Osteoblast (primary cell): ENCODE measurements around the gene CBX4. TPM values are rescaled to one million over a fixed set of nuclear protein-coding genes. Genes with fewer than 3 reads are reported as not detected.

Experiments used
- DNase-seq: peaks from one replicate; pipeline ENCODE4 v3.0.0; 2011; ENCODE audit warnings: low spot score, mixed read lengths; ENCODE audit not compliant: insufficient read length; ENCODE audit errors: missing footprints
- H2AFZ ChIP-seq: 2 replicates; pipeline ENCODE4 v1.6.0; 2011; ENCODE audit warnings: mild to moderate bottlenecking, low read length
- H3K27ac ChIP-seq: 2 replicates; pipeline ENCODE4 v1.5.1; 2011; ENCODE audit warnings: mild to moderate bottlenecking, low read depth, low read length, moderate library complexity
- H3K27me3 ChIP-seq: 2 replicates; pipeline ENCODE4 v1.6.0; 2012; ENCODE audit warnings: mild to moderate bottlenecking, control low read depth, inconsistent platforms, low read length, moderate library complexity; ENCODE audit not compliant: insufficient read depth
- H3K36me3 ChIP-seq: 2 replicates; pipeline ENCODE4 v1.5.1; 2011; ENCODE audit warnings: mild to moderate bottlenecking, low read length, control low read depth, moderate library complexity; ENCODE audit not compliant: insufficient read depth
- H3K4me1 ChIP-seq: 2 replicates; pipeline ENCODE4 v1.5.1; 2011; ENCODE audit warnings: mild to moderate bottlenecking, low read length, control low read depth, moderate library complexity; ENCODE audit not compliant: insufficient read depth
- H3K4me2 ChIP-seq: 2 replicates; pipeline ENCODE4 v1.6.0; 2011; ENCODE audit warnings: mild to moderate bottlenecking, low read length; ENCODE audit not compliant: insufficient read depth
- H3K4me3 ChIP-seq: fragments of 200-600 bp; sonication (generic); 3 replicates; pipeline ENCODE4 v1.5.1; 2012; ENCODE audit warnings: mild to moderate bottlenecking, low read length, inconsistent platforms; ENCODE audit not compliant: insufficient read depth
- H3K79me2 ChIP-seq: 2 replicates; pipeline ENCODE4 v1.6.0; 2012; ENCODE audit warnings: mild to moderate bottlenecking, low read length, control low read depth, inconsistent platforms; ENCODE audit not compliant: insufficient read depth
- H3K9me3 ChIP-seq: 2 replicates; pipeline ENCODE4 v1.5.1; 2011; ENCODE audit warnings: low read depth, low read length, control low read depth
- H4K20me1 ChIP-seq: 2 replicates; pipeline ENCODE4 v1.6.0; 2012; ENCODE audit warnings: mild to moderate bottlenecking, low read length, control low read depth; ENCODE audit not compliant: insufficient read depth
- total RNA-seq: library from RNA; depleted of rRNA; stranded (reverse); fragments of >200 nt; gene quantifications from 2 replicates; pipeline ENCODE4 v1.2.3, GENCODE V29; 2012
- TF ChIP-seq, protein P1 (sequence below): IDR thresholded peaks from 2 replicates; pipeline ENCODE4 v1.5.1; 2011; ENCODE audit warnings: mild to moderate bottlenecking, low read depth, low read length, moderate library complexity; ENCODE audit errors: extremely low read depth

The CBX4 gene
- total RNA-seq, 1 donor, result 22.1 TPM

- Histone ChIP-seq H4K20me1 (no peaks in the 10 kb centered on the region), H3K79me2 (no peaks in the 10 kb centered on the region), H2AFZ (no peak overlapping the region), H3K4me2 (no peak overlapping the region), H3K36me3 (no peaks in the 10 kb centered on the region), H3K27ac (no peak overlapping the region), H3K4me1 (peaks cover 2% of the 10 kb centered on the region), H3K9me3 (no peaks in the 10 kb centered on the region), H3K4me3 (no peak overlapping the region), H3K27me3 (peaks cover 2% of the 10 kb centered on the region)
- TF ChIP-seq, protein P1, sequence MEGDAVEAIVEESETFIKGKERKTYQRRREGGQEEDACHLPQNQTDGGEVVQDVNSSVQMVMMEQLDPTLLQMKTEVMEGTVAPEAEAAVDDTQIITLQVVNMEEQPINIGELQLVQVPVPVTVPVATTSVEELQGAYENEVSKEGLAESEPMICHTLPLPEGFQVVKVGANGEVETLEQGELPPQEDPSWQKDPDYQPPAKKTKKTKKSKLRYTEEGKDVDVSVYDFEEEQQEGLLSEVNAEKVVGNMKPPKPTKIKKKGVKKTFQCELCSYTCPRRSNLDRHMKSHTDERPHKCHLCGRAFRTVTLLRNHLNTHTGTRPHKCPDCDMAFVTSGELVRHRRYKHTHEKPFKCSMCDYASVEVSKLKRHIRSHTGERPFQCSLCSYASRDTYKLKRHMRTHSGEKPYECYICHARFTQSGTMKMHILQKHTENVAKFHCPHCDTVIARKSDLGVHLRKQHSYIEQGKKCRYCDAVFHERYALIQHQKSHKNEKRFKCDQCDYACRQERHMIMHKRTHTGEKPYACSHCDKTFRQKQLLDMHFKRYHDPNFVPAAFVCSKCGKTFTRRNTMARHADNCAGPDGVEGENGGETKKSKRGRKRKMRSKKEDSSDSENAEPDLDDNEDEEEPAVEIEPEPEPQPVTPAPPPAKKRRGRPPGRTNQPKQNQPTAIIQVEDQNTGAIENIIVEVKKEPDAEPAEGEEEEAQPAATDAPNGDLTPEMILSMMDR, result no peak
- DNase-seq, result no peak
Observed at GRCh38 chr17:79851461-79851817, 12.2 kb upstream of the CBX4 start.

DNA sequence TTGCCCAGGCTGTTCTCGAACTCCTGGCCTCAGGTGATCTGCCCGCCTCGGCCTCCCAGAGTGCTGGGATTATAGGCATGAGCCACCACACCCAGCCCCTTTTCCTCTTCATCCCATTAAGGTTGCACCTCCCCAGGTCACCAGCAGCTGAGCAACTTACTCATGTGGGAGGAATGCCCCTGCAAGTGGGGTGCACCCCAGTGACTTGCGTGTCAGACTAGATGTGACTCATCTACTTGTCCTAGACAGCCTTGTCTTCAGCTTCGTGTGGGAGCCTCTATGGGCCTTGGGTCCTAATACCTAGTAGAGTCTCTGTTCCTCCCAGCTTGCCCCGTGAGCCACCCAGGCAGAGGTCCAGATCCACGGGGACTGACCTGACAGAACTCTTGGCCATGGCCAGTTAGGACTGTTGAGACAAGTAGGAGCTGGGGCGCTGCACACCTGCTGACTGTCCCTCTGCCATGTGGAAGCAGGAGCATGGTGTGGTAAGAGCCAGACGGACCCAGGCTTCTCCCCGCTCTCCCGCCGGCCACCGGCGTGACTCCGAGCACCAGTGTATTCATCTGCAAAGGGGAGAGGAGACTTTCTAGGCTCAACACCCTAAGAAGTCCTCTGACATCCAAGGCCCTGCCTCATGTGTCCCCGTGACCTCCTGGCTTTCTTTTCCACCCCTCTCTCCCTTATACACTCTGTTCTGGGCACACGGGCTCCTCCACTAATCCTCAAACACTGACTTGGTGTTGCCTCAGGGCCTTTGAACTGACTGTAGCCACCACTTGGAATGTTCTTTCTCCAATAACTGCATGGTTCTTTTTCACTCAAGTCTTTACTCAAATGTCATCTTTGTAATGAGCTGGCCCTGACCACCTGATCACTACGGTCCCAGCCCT, 11.6 kb upstream of the CBX4 start:
- peak; percentile 97 for DNase-seq
- Histone ChIP-seq H3K4me3 (no peak overlapping the region), H3K27me3 (peaks cover 2% of the 10 kb centered on the region), H3K9me3 (no peaks in the 10 kb centered on the region), H3K4me1 (peaks cover 2% of the 10 kb centered on the region), H2AFZ (no peak overlapping the region), H3K79me2 (no peaks in the 10 kb centered on the region), H3K36me3 (no peaks in the 10 kb centered on the region), H3K4me2 (peak overlapping the region; percentile 11), H4K20me1 (no peaks in the 10 kb centered on the region), H3K27ac (no peak overlapping the region)
- TF ChIP-seq, protein P1, result no peak

DNA sequence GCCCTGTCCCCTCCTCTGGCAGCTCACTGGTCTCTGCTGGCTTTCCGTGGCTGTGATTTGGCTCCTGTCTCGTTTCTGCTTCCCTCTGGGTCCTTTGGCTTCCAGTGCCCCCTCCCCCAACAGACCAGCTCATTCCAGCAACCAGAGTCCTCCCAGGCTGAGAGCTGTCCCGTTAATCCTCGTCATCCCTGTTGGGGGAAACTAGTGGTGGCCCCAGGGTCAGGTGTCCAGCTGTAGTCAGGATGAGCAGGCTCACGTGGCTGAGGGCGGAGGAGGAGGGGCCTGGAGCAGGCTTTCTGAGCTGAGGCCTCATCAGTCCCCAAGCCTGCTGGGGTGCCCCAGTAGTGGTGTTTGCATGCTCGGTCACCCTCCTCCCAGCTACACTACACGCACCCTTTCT, 10.7 kb upstream of the CBX4 start:
- Histone ChIP-seq H3K27me3 (peaks cover 6% of the 10 kb centered on the region), H4K20me1 (no peaks in the 10 kb centered on the region), H3K36me3 (no peaks in the 10 kb centered on the region), H3K4me2 (no peak overlapping the region), H3K27ac (no peak overlapping the region), H3K4me1 (peaks cover 2% of the 10 kb centered on the region), H2AFZ (no peak overlapping the region), H3K79me2 (no peaks in the 10 kb centered on the region), H3K9me3 (no peaks in the 10 kb centered on the region), H3K4me3 (no peak overlapping the region)
- no peak for DNase-seq
- TF ChIP-seq, protein P1, result no peak

DNA sequence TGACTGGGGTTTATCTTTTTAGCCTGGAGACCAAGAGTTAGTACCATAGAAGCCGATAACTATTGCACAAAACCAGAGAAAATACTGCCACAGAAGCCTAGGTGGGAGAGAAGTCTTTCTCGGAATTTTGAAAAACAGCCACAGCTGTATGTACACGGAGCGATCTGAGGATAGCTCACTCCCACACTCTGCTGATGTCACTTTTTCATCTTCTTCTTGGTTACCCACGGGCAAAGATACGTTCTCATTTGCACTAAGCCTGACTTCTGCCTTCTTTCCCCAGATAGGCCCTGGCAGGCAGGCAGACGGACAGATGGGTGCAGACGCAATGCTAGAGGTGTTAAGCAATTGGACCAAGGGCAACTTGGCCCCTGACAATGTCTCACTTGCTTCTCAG, 9.1 kb upstream of the CBX4 start:
- Histone ChIP-seq H3K4me2 (no peak overlapping the region), H3K4me1 (peaks cover 2% of the 10 kb centered on the region), H2AFZ (no peak overlapping the region), H3K27ac (no peak overlapping the region), H3K36me3 (no peaks in the 10 kb centered on the region), H4K20me1 (no peaks in the 10 kb centered on the region), H3K79me2 (no peaks in the 10 kb centered on the region), H3K27me3 (peaks cover 9% of the 10 kb centered on the region), H3K4me3 (no peak overlapping the region), H3K9me3 (no peaks in the 10 kb centered on the region)
- TF ChIP-seq, protein P1, result no peak
- no peak for DNase-seq
